Measurements from ENCODE around the gene CENPK.

DNA sequence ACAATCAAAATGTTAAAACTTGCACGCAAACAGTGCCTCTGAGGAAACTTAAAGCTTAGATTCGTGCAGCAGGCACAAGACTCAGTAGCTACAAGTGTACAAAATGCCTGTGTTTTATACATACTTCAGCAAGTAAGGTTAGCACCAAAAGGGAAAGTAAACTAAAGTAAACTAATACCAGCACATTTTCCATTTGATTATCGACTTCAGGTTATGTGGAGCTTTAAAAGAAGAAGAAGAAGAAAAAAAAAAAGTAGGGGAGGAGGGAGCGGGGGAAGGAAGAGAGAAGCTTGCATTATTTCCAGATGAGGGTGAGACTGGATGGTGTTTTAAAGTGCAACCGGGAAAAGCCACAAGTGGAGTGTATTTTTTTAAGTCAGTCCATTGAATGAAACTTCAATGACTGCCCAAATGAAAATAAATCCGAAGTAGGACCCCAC is 80.7 kb downstream of the CENPK start:
- TF ChIP-seq EZH2 (IDR thresholded peaks at IDR 0.05; ENCODE audit: borderline replicate concordance, low read length), result no peak
- TF ChIP-seq CTCF (IDR thresholded peaks at IDR 0.05; ENCODE audit: low read length), result no peak
